GM12878 (cell line): ENCODE measurements around the gene SLC41A1. TPM values are rescaled to one million over a fixed set of nuclear protein-coding genes. Genes with fewer than 3 reads are reported as not detected.

ENCODE experiments used
- FOXK2 ChIP-seq: fragments of 450-650 bp; IDR thresholded peaks from 2 replicates; pipeline ENCODE4 v1.6.1; 2017; ENCODE audit warnings: mild to moderate bottlenecking, moderate library complexity
- LARP7 ChIP-seq: fragments of 450-650 bp; IDR thresholded peaks from 2 replicates; pipeline ENCODE4 v1.6.1; 2017; ENCODE audit warnings: mild to moderate bottlenecking
- NBN ChIP-seq: fragments of 450-650 bp; IDR thresholded peaks from 2 replicates; pipeline ENCODE4 v1.6.1; 2016
- polyA plus RNA-seq, 11 experiments: library from polyadenylated mRNA; depleted of rRNA in 4 of 11; unstranded in 6 of 11; stranded (reverse) in 5 of 11; fragments of >200 nt; fragmentation: Nextera tagmentation in 4 of 11; fragmentation: Illumina TruSeq in 1 of 11; extraction: Ambion mirVana in 4 of 11; extraction: Trizol in 1 of 11; gene quantifications; 1 replicate in 1 of 11; 2 replicates in 10 of 11; pipeline versions ENCODE4 v1.2.1 to v1.2.3, GENCODE V29; 2011 to 2016; ENCODE audit warnings: inconsistent platforms in 2 of 11, missing spikeins in 2 of 11, low read depth in 1 of 11
- total RNA-seq, 4 experiments: library from RNA; depleted of rRNA in 3 of 4; stranded (reverse); fragments of >200 nt in 3 of 4; fragmentation: Illumina TruSeq in 1 of 4; extraction: Trizol in 1 of 4; gene quantifications; 2 replicates each; pipeline versions ENCODE4 v1.2.1 to v1.2.3, GENCODE V29; 2013 to 2021
- TF ChIP-seq, protein P1 (sequence below): fragments of 450-650 bp; IDR thresholded peaks from 2 replicates; pipeline ENCODE4 v1.6.1; 2017; ENCODE audit warnings: mild to moderate bottlenecking, low read depth, inconsistent platforms; ENCODE audit not compliant: poor library complexity, severe bottlenecking
- TF ChIP-seq, protein P2 (sequence below): fragments of 450-650 bp; formaldehyde crosslinking; IDR thresholded peaks from 2 replicates; pipeline ENCODE4 v1.5.0; 2022; ENCODE audit warnings: mild to moderate bottlenecking, missing genetic modification characterization
- TF ChIP-seq, protein P3 (sequence below), 3 experiments: IDR thresholded peaks in 2 of 3; conservative IDR thresholded peaks in 1 of 3; 2 replicates each; pipeline ENCODE4 v1.5.1; 2011; ENCODE audit warnings: low read depth in 3 of 3, low read length in 3 of 3, mild to moderate bottlenecking in 3 of 3, control low read depth in 2 of 3, moderate library complexity in 2 of 3, inconsistent platforms in 1 of 3, mixed read lengths in 1 of 3; ENCODE audit not compliant: control insufficient read depth in 2 of 3, insufficient read depth in 1 of 3; ENCODE audit errors: extremely low read depth in 1 of 3

SLC41A1 gene
- total and polyA plus RNA-seq, 10 of the 15 experiments (the other 5 are each of a cell fraction or from before 2014, with no cell fraction given), result 0.13 to 11.3 (median 0.42) TPM

DNA sequence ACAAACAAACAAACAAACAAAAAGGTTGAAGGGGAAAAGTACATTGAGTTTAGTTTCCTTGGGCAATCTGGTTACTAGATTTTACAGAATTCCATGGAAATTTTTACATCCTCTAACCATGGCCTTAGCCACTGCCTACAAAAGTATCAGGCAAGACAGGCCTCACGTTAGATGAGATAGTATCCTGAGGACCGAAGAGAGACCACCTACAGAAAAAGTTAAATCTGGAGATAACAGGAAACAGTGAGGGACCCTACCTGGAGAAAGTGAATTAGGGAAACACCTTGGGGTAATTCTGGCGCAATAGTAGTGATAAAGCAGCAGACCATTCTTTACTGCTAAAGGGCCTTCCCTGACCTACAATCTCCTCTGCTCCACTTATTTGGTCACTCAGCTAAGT is 46.4 kb downstream of the SLC41A1 start (continued):
- TF ChIP-seq, protein P1, sequence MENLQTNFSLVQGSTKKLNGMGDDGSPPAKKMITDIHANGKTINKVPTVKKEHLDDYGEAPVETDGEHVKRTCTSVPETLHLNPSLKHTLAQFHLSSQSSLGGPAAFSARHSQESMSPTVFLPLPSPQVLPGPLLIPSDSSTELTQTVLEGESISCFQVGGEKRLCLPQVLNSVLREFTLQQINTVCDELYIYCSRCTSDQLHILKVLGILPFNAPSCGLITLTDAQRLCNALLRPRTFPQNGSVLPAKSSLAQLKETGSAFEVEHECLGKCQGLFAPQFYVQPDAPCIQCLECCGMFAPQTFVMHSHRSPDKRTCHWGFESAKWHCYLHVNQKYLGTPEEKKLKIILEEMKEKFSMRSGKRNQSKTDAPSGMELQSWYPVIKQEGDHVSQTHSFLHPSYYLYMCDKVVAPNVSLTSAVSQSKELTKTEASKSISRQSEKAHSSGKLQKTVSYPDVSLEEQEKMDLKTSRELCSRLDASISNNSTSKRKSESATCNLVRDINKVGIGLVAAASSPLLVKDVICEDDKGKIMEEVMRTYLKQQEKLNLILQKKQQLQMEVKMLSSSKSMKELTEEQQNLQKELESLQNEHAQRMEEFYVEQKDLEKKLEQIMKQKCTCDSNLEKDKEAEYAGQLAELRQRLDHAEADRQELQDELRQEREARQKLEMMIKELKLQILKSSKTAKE, result no peak
- TF ChIP-seq LARP7 (no peak), FOXK2 (no peak), NBN (no peak)
- TF ChIP-seq, protein P2, sequence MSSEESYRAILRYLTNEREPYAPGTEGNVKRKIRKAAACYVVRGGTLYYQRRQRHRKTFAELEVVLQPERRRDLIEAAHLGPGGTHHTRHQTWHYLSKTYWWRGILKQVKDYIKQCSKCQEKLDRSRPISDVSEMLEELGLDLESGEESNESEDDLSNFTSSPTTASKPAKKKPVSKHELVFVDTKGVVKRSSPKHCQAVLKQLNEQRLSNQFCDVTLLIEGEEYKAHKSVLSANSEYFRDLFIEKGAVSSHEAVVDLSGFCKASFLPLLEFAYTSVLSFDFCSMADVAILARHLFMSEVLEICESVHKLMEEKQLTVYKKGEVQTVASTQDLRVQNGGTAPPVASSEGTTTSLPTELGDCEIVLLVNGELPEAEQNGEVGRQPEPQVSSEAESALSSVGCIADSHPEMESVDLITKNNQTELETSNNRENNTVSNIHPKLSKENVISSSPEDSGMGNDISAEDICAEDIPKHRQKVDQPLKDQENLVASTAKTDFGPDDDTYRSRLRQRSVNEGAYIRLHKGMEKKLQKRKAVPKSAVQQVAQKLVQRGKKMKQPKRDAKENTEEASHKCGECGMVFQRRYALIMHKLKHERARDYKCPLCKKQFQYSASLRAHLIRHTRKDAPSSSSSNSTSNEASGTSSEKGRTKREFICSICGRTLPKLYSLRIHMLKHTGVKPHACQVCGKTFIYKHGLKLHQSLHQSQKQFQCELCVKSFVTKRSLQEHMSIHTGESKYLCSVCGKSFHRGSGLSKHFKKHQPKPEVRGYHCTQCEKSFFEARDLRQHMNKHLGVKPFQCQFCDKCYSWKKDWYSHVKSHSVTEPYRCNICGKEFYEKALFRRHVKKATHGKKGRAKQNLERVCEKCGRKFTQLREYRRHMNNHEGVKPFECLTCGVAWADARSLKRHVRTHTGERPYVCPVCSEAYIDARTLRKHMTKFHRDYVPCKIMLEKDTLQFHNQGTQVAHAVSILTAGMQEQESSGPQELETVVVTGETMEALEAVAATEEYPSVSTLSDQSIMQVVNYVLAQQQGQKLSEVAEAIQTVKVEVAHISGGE (CRISPR knock-in tag), result no peak
- TF ChIP-seq, protein P3, sequence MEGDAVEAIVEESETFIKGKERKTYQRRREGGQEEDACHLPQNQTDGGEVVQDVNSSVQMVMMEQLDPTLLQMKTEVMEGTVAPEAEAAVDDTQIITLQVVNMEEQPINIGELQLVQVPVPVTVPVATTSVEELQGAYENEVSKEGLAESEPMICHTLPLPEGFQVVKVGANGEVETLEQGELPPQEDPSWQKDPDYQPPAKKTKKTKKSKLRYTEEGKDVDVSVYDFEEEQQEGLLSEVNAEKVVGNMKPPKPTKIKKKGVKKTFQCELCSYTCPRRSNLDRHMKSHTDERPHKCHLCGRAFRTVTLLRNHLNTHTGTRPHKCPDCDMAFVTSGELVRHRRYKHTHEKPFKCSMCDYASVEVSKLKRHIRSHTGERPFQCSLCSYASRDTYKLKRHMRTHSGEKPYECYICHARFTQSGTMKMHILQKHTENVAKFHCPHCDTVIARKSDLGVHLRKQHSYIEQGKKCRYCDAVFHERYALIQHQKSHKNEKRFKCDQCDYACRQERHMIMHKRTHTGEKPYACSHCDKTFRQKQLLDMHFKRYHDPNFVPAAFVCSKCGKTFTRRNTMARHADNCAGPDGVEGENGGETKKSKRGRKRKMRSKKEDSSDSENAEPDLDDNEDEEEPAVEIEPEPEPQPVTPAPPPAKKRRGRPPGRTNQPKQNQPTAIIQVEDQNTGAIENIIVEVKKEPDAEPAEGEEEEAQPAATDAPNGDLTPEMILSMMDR (IDR thresholded peaks at IDR 0.05 in 2 of 3, conservative IDR thresholded peaks at IDR 0.05 in 1 of 3; ENCODE audit: control insufficient read depth in 2 of 3, extremely low read depth in 1 of 3, insufficient read depth in 1 of 3, low read depth in 3 of 3, low read length in 3 of 3), result no peak
- TF ChIP-seq, all 136 proteins: peak for 0
